ENCODE results near the gene SH3BGRL.

- TF ChIP-seq EP300 (IDR thresholded peaks at IDR 0.05; ENCODE audit: borderline replicate concordance in 1 of 2, low read depth in 1 of 2, low read length in 1 of 2), result no peak
- TF ChIP-seq CTCF (IDR thresholded peaks at IDR 0.05), result no peak
- TF ChIP-seq FOXJ3 (CRISPR knock-in tag; IDR thresholded peaks at IDR 0.05), result no peak
These were observed 57.3 kb downstream of the SH3BGRL start for GRCh38 chrX:81259020-81259713.

Measured in SK-N-SH (cell line).